ENCODE measurements around the gene KCNJ12. TPM values are rescaled to one million over a fixed set of nuclear protein-coding genes. Genes with fewer than 3 reads are reported as not detected.

The KCNJ12 gene
- total RNA-seq, 1 donor from 2014 or later = 0.56 TPM

GRCh38 chr17:21379080-21379711, 3.0 kb downstream of the KCNJ12 start:
- H2AFZ ChIP-seq (replicated peaks) = no peak overlapping the region
- no peak for DNase-seq (ENCODE audit: low spot score)
- H3K27me3 Mint-ChIP-seq (ENCODE audit: insufficient read depth, low read depth) = peaks cover 19% of the 10 kb centered on the region
- no peaks in the 10 kb centered on the region for H3K9me3 Mint-ChIP-seq
- no peak overlapping the region for H3K9ac ChIP-seq
- TF ChIP-seq CTCF (IDR thresholded peaks at IDR 0.05) (no peak), EZH2phosphoT487 (IDR thresholded peaks at IDR 0.05) (no peak), EZH2 (IDR thresholded peaks at IDR 0.05) (no peak)
- H3F3A ChIP-seq (ENCODE audit: low read depth) = peaks cover 23% of the 10 kb centered on the region
- H3K4me2 ChIP-seq = no peak overlapping the region
- H3K4me3 ChIP-seq = no peak overlapping the region
- H3K9me3 ChIP-seq (ENCODE audit: low read depth) = no peaks in the 10 kb centered on the region
- H4K20me1 ChIP-seq (ENCODE audit: low read depth) = peaks cover 10% of the 10 kb centered on the region
- peaks cover 25% of the 10 kb centered on the region for H3K4me1 Mint-ChIP-seq
- H3K27ac Mint-ChIP-seq = no peak overlapping the region
- H3K27ac ChIP-seq = no peak overlapping the region
- peaks cover 37% of the 10 kb centered on the region for H3K4me1 ChIP-seq
- no peak overlapping the region for H3K4me3 Mint-ChIP-seq
- H3K36me3 Mint-ChIP-seq = no peaks in the 10 kb centered on the region
- peaks cover 56% of the 10 kb centered on the region for H3K27me3 ChIP-seq
- H3K36me3 ChIP-seq = no peaks in the 10 kb centered on the region
- no peaks in the 10 kb centered on the region for H3K79me2 ChIP-seq (ENCODE audit: low read depth)

DNA sequence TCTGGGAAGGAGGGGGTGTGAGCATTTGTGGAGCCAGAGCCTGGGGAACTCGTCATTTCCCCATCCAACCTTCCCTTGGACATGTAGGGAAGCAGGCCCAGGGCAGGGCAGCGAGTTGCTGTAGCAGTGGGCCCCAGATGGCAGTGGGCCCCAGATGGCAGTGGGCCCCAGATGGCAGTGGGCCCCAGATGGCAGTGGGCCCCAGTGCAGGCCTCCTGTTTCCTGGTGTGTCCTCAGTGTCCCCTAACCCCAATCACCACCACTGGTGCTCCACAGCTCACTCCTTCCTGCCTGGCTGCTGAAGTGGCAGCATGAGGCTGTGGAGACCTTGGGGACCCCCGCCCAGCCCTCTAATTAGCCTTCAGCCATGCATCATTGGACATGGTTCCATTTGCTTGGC, 4.5 kb downstream of the KCNJ12 start:
- Histone ChIP-seq H2AFZ (replicated peaks) (no peak overlapping the region), H3K9ac (no peak overlapping the region), H3F3A (ENCODE audit: low read depth) (peaks cover 16% of the 10 kb centered on the region), H3K4me3 (no peak overlapping the region), H4K20me1 (ENCODE audit: low read depth) (peaks cover 10% of the 10 kb centered on the region), H3K36me3 (no peaks in the 10 kb centered on the region), H3K27me3 (peaks cover 42% of the 10 kb centered on the region), H3K79me2 (ENCODE audit: low read depth) (no peaks in the 10 kb centered on the region), H3K27ac (no peak overlapping the region), H3K9me3 (ENCODE audit: low read depth) (no peaks in the 10 kb centered on the region), H3K4me2 (no peak overlapping the region), H3K4me1 (peaks cover 27% of the 10 kb centered on the region)
- TF ChIP-seq EZH2 (IDR thresholded peaks at IDR 0.05) (no peak), CTCF (IDR thresholded peaks at IDR 0.05) (no peak), EZH2phosphoT487 (IDR thresholded peaks at IDR 0.05) (no peak)
- Mint-ChIP-seq H3K4me3 (no peak overlapping the region), H3K27me3 (ENCODE audit: insufficient read depth, low read depth) (peaks cover 17% of the 10 kb centered on the region), H3K36me3 (no peaks in the 10 kb centered on the region), H3K4me1 (peaks cover 19% of the 10 kb centered on the region), H3K9me3 (no peaks in the 10 kb centered on the region), H3K27ac (no peak overlapping the region)
- DNase-seq (ENCODE audit: low spot score) = no peak

- H3F3A ChIP-seq (ENCODE audit: low read depth) = peaks cover 12% of the 10 kb centered on the region
- Mint-ChIP-seq H3K27me3 (ENCODE audit: insufficient read depth, low read depth) (peaks cover 13% of the 10 kb centered on the region), H3K9me3 (no peaks in the 10 kb centered on the region), H3K27ac (no peak overlapping the region), H3K4me1 (peaks cover 15% of the 10 kb centered on the region), H3K36me3 (no peaks in the 10 kb centered on the region), H3K4me3 (no peak overlapping the region)
- no peak overlapping the region for H3K9ac ChIP-seq
- peaks cover 22% of the 10 kb centered on the region for H3K4me1 ChIP-seq
- TF ChIP-seq EZH2phosphoT487 (IDR thresholded peaks at IDR 0.05) = no peak
- H2AFZ ChIP-seq (replicated peaks) = no peak overlapping the region
- H3K4me2 ChIP-seq = no peak overlapping the region
- no peak overlapping the region for H3K4me3 ChIP-seq
- DNase-seq (ENCODE audit: low spot score) = no peak
- H3K9me3 ChIP-seq (ENCODE audit: low read depth) = no peaks in the 10 kb centered on the region
- no peaks in the 10 kb centered on the region for H3K36me3 ChIP-seq
- H3K27ac ChIP-seq = no peak overlapping the region
- H4K20me1 ChIP-seq (ENCODE audit: low read depth) = peaks cover 10% of the 10 kb centered on the region
- H3K27me3 ChIP-seq = peaks cover 36% of the 10 kb centered on the region
- no peaks in the 10 kb centered on the region for H3K79me2 ChIP-seq (ENCODE audit: low read depth)
These were observed 5.0 kb downstream of the KCNJ12 start for GRCh38 chr17:21381076-21381706.
